ENCODE measurements around the gene ADAMTS10.
A peak's percentile ranks its signal among the peaks of the same experiment; 100 is the strongest.
"Not testable (repeated sequence)": the region's sequence is repeated elsewhere in the genome, so short reads cannot be mapped to it uniquely, and the experiment has no call there.

Gene ADAMTS10

GRCh38 chr19:8592231-8593009, 18.1 kb downstream of the ADAMTS10 start:
- peak; percentile 95 for DNase-seq (ENCODE audit: low spot score)

GRCh38 chr19:8589177-8589714, 21.3 kb downstream of the ADAMTS10 start:
- no peak for DNase-seq (ENCODE audit: low spot score)

- DNase-seq (ENCODE audit: low spot score), result no peak
Measured at GRCh38 chr19:8585894-8586750, 24.4 kb downstream of the ADAMTS10 start.

- DNase-seq (ENCODE audit: low spot score), result no peak
Measured at GRCh38 chr19:8584965-8585893, 25.3 kb downstream of the ADAMTS10 start.

- DNase-seq (ENCODE audit: low spot score), result peak; percentile 81
Measured at GRCh38 chr19:8580710-8581281, 29.7 kb downstream of the ADAMTS10 start.

GRCh38 chr19:8578642-8579265, 31.8 kb downstream of the ADAMTS10 start:
- peak; percentile 76 for DNase-seq (ENCODE audit: low spot score)

GRCh38 chr19:8577741-8578140, 32.8 kb downstream of the ADAMTS10 start:
- DNase-seq (ENCODE audit: low spot score), result no peak

GRCh38 chr19:8577247-8577646, 33.3 kb downstream of the ADAMTS10 start, which contains the start of gene MYO1F:
Gene MYO1F (minus strand): TSS chr19:8577442. CDS start chr19:8577309, 133 bp downstream.
- DNase-seq (ENCODE audit: low spot score), result no peak

GRCh38 chr19:8576273-8576993, 34.1 kb downstream of the ADAMTS10 start:
- no peak for DNase-seq (ENCODE audit: low spot score)

- peak; percentile 41 for DNase-seq (ENCODE audit: low spot score)
Measured at GRCh38 chr19:8575467-8575997, 35.0 kb downstream of the ADAMTS10 start.

- DNase-seq (ENCODE audit: low spot score), result not testable (repeated sequence)
Measured at GRCh38 chr19:8574619-8574922, 35.9 kb downstream of the ADAMTS10 start.

GRCh38 chr19:8573316-8573715, 37.2 kb downstream of the ADAMTS10 start:
- DNase-seq (ENCODE audit: low spot score), result no peak

GRCh38 chr19:8571006-8571411, 39.5 kb downstream of the ADAMTS10 start:
- DNase-seq (ENCODE audit: low spot score), result peak; percentile 86

GRCh38 chr19:8569066-8569771, 41.3 kb downstream of the ADAMTS10 start:
- peak; percentile 96 for DNase-seq (ENCODE audit: low spot score)

GRCh38 chr19:8567522-8568172, 42.9 kb downstream of the ADAMTS10 start:
- DNase-seq (ENCODE audit: low spot score), result no peak

- DNase-seq (ENCODE audit: low spot score), result no peak
Measured at GRCh38 chr19:8566855-8567254, 43.7 kb downstream of the ADAMTS10 start.

GRCh38 chr19:8564866-8565265, 45.6 kb downstream of the ADAMTS10 start:
- not testable (repeated sequence) for DNase-seq (ENCODE audit: low spot score)

- no peak for DNase-seq (ENCODE audit: low spot score)
Measured at GRCh38 chr19:8561075-8561764, 49.3 kb downstream of the ADAMTS10 start.
